Esophagus squamous epithelium (tissue), 4 donors: Measurements from ENCODE around the gene FOXP4.

Experiments
- POLR2A ChIP-seq, 4 donors: fragments of 450-650 bp; IDR thresholded peaks; one replicate each; pipeline ENCODE4 v1.6.1; 2017; ENCODE audit warnings: antibody characterized with exemption in 4 of 4, mild to moderate bottlenecking in 4 of 4, moderate library complexity in 3 of 4
- TF ChIP-seq, protein P1 (sequence below), 6 experiments: fragments of 450-650 bp in 4 of 6; fragments of 200-600 bp in 2 of 6; sonication (generic) in 2 of 6; IDR thresholded peaks; one replicate each; pipeline ENCODE4 v1.5.1; 2016 to 2019; ENCODE audit warnings: antibody characterized with exemption in 6 of 6, mild to moderate bottlenecking in 4 of 6, moderate library complexity in 4 of 6

DNA sequence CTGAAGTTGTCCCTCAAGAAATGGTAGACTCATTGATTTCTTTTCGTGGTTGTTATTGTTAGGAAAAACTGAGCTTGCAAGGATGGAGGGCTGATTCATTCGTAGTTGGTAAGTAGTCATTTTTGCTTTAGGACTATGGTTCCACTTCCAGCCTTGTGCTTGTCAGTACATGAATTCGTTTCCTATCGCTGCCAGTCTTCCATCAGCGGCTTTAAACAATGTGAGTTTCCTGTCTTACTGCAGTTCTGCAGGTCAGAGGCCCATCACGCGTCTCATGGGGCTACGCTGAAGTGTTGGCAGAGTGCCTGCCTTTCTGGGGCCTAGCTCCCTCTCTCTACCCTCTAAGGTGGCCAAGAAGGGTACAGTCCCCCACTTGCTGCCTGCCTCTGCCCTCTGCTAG, 80.7 kb downstream of the FOXP4 start:
- TF ChIP-seq, protein P1, sequence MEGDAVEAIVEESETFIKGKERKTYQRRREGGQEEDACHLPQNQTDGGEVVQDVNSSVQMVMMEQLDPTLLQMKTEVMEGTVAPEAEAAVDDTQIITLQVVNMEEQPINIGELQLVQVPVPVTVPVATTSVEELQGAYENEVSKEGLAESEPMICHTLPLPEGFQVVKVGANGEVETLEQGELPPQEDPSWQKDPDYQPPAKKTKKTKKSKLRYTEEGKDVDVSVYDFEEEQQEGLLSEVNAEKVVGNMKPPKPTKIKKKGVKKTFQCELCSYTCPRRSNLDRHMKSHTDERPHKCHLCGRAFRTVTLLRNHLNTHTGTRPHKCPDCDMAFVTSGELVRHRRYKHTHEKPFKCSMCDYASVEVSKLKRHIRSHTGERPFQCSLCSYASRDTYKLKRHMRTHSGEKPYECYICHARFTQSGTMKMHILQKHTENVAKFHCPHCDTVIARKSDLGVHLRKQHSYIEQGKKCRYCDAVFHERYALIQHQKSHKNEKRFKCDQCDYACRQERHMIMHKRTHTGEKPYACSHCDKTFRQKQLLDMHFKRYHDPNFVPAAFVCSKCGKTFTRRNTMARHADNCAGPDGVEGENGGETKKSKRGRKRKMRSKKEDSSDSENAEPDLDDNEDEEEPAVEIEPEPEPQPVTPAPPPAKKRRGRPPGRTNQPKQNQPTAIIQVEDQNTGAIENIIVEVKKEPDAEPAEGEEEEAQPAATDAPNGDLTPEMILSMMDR (IDR thresholded peaks at IDR 0.05) = no peak
- no peak for TF ChIP-seq POLR2A (IDR thresholded peaks at IDR 0.05)
